Measurements from ENCODE around the gene CRYGB.

DNA sequence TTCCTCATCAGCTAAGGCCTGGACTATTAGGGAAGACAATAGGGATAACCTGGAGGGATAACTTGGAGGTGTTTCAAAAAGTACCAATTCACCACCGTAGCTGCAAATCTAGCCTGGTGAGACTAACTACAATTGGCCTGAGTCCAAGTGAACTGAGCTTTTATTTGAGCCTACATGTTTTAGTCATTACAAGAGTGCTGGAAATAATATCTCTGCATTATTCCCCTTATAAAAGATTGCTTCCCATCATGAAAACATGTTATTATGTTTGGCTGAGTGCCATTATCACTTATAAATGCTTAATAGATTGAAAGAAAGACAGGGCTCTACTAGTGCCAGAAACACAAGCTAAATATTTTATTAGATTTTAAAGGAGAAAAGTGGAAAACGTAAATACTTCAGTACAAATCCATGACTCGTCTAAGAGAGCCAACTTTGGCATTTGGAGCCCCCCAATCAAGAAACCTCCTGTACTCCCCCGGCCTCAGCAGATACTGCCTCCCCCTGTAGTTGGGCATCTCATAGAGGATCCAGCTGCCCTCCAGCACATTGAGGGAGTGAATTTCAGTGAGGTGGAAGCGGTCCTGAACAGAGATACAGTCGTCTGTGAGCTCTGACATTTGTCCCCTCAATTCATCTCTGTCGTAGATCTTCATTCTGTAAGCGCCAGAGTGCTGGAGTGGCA lies 3.6 kb downstream of the CRYGB start:
- TF ChIP-seq, protein P1, sequence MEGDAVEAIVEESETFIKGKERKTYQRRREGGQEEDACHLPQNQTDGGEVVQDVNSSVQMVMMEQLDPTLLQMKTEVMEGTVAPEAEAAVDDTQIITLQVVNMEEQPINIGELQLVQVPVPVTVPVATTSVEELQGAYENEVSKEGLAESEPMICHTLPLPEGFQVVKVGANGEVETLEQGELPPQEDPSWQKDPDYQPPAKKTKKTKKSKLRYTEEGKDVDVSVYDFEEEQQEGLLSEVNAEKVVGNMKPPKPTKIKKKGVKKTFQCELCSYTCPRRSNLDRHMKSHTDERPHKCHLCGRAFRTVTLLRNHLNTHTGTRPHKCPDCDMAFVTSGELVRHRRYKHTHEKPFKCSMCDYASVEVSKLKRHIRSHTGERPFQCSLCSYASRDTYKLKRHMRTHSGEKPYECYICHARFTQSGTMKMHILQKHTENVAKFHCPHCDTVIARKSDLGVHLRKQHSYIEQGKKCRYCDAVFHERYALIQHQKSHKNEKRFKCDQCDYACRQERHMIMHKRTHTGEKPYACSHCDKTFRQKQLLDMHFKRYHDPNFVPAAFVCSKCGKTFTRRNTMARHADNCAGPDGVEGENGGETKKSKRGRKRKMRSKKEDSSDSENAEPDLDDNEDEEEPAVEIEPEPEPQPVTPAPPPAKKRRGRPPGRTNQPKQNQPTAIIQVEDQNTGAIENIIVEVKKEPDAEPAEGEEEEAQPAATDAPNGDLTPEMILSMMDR (IDR thresholded peaks at IDR 0.05; ENCODE audit: insufficient read depth, low read length, poor library complexity, severe bottlenecking): no peak
- no peak for TF ChIP-seq EZH2phosphoT487 (conservative IDR thresholded peaks at IDR 0.05; ENCODE audit: low read length)

All from SU-DHL-6 (cell line).